ENCODE results near the gene TMEM19.

DNA sequence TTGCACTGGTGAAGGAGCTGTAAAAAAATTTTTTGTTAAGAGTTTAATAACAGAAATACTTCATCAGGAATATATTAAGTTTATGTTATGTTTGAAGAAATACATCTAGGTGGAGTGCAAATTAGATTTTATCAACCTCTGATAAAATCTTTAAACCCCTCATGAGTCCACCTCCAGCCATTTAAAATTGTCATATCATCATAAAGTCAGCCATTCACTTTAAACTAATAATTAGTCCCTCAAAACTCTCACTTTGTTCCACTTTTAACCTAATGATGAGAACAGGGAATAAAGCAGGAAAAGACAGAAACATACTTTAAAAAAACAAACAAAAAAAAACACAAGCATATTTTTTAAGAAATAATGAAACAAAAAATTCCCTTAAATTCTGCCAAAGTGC lies 47.4 kb upstream of the TMEM19 start:
- TF ChIP-seq, protein P1, sequence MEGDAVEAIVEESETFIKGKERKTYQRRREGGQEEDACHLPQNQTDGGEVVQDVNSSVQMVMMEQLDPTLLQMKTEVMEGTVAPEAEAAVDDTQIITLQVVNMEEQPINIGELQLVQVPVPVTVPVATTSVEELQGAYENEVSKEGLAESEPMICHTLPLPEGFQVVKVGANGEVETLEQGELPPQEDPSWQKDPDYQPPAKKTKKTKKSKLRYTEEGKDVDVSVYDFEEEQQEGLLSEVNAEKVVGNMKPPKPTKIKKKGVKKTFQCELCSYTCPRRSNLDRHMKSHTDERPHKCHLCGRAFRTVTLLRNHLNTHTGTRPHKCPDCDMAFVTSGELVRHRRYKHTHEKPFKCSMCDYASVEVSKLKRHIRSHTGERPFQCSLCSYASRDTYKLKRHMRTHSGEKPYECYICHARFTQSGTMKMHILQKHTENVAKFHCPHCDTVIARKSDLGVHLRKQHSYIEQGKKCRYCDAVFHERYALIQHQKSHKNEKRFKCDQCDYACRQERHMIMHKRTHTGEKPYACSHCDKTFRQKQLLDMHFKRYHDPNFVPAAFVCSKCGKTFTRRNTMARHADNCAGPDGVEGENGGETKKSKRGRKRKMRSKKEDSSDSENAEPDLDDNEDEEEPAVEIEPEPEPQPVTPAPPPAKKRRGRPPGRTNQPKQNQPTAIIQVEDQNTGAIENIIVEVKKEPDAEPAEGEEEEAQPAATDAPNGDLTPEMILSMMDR (IDR thresholded peaks at IDR 0.05; ENCODE audit: insufficient read depth, low read depth, low read length), result no peak
- no peak for TF ChIP-seq EZH2 (IDR thresholded peaks at IDR 0.05; ENCODE audit: insufficient read depth, low read length)
